Psoas muscle (tissue), 8 donors: ENCODE data around the gene MMP12. TPM values are rescaled to one million over a fixed set of nuclear protein-coding genes. Genes with fewer than 3 reads are reported as not detected.

Experiments
- ATAC-seq, 4 donors: fragments of 200-7000 bp; cut with Tn5 transposase; one replicate each; pipeline ENCODE4 v1.9.1; 2020; ENCODE audit warnings: moderate library complexity in 3 of 4, mild to moderate bottlenecking in 2 of 4
- DNase-seq, 2 donors: peaks; one replicate each; pipeline ENCODE4 v3.0.0-alpha.2; 2020
- H3K27ac ChIP-seq: fragments of 200-600 bp; one replicate; pipeline ENCODE4 v1.8.0; 2022
- H3K27me3 ChIP-seq, 3 donors: fragments of 200-600 bp in 1 of 3; one replicate each; pipeline versions ENCODE4 v1.6.1 to v1.8.0; 2013 to 2022; ENCODE audit warnings: low read length in 2 of 3, mild to moderate bottlenecking in 2 of 3, moderate library complexity in 1 of 3; ENCODE audit not compliant: insufficient read depth in 3 of 3
- H3K36me3 ChIP-seq, 2 donors: fragments of 200-600 bp in 1 of 2; one replicate each; pipeline versions ENCODE4 v1.6.1 to v1.8.0; 2013 to 2022; ENCODE audit warnings: low read depth in 1 of 2, mild to moderate bottlenecking in 1 of 2, moderate library complexity in 1 of 2; ENCODE audit not compliant: insufficient read depth in 1 of 2
- H3K4me1 ChIP-seq: fragments of 200-600 bp; one replicate; pipeline ENCODE4 v1.8.0; 2022
- H3K4me3 ChIP-seq: fragments of 200-600 bp; one replicate; pipeline ENCODE4 v1.8.0; 2022; ENCODE audit warnings: mild to moderate bottlenecking
- H3K9me3 ChIP-seq: fragments of 200-600 bp; one replicate; pipeline ENCODE4 v1.8.0; 2022
- CTCF ChIP-seq: fragments of 200-600 bp; IDR thresholded peaks from one replicate; pipeline ENCODE4 v1.8.0; 2022; ENCODE audit warnings: antibody characterized with exemption
- WGBS, 3 donors: extraction: QIAGEN DNeasy Blood & Tissue Kit; methylation state at CpG; one replicate each; pipeline versions ENCODE4 v1.1.6 to v1.1.7; 2013; 5-methylcytosine and 5-hydroxymethylcytosine counted together
- intact Hi-C, 2 donors: fragments of 100-400 bp; cut with DNase I; formaldehyde crosslinking; loops; one replicate each; pipeline versions ENCODE4 v1.11.0 to v1.14.2; 2022
- polyA plus RNA-seq, 3 donors: library from polyadenylated mRNA; stranded (reverse); fragments of 200-250 nt; gene quantifications; one replicate each; pipeline ENCODE4 v1.2.3, GENCODE V29; 2013
- total RNA-seq, 4 donors: library from RNA; stranded (reverse); fragmentation: NEBNext Ultra II Directional in 2 of 4; extraction: Animal tissue kit (Norgen Biotek cat#: 25700) in 2 of 4; gene quantifications; one replicate each; pipeline versions ENCODE4 v1.2.1 to v1.2.4, GENCODE V29; 2021 to 2023
- donor health status: healthy with polysubstance abuse.
- donor health status: DM: no; HTN: no; CAD: no; lungs with moderate emphysema.
- donor health status: Bipolar disorder and iron deficiency.
- donor health status: healthy.
- donor health status: DM: yes; HTN: yes; CAD: no.
- donor health status: DM: no; HTN: no; CAD: no.
- donor health status: DM: no; HTN: no; CAD: no.
- donor health status: DM: yes; HTN: yes; CAD: no.

The MMP12 gene
- total and polyA plus RNA-seq, 7 donors: not detected

DNA sequence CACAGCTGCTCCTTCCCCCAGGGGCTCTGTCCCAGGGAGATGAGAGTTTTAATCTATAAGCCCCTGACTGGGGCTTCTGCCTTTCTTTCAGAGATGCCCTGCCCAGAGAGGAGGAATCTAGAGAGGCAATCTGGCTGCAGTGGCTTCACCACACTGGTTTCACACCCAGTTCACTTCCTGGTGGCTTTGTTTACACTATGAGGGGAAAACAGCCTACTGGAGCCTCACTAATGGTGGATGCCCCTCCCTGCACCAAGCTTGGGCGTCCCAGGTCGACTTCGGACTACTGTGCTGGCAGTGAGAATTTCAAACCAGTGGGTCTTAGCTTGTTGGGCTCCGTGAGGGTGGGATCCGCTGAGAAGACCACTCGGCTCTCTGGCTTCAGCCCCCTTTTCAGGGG lies 55.3 kb downstream of the MMP12 start:
- TF ChIP-seq CTCF: no peak
- Histone ChIP-seq H3K4me3 (no peak overlapping the region), H3K36me3 (no peaks in the 10 kb centered on the region), H3K27ac (no peak overlapping the region), H3K4me1 (no peaks in the 10 kb centered on the region), H3K27me3 (no peaks in the 10 kb centered on the region), H3K9me3 (no peaks in the 10 kb centered on the region)
- DNase-seq (no peak), ATAC-seq (no peak)
- intact Hi-C loops: no loop called here
- 61 to 90% (median 71%) methylated on average over 6 of the region's 6 CpGs for WGBS, 3 donors

GRCh38 chr11:102813484-102813883 lies 61.3 kb downstream of the MMP12 start:
- intact Hi-C loops: no loop called here
- DNase-seq: no peak
- Histone ChIP-seq H3K4me1 (no peaks in the 10 kb centered on the region), H3K27me3 (no peaks in the 10 kb centered on the region), H3K27ac (no peak overlapping the region), H3K36me3 (no peaks in the 10 kb centered on the region), H3K4me3 (no peak overlapping the region), H3K9me3 (no peaks in the 10 kb centered on the region)
- no peak for ATAC-seq
- no peak for TF ChIP-seq CTCF
- 73 to 89% (median 83%) methylated on average over 1 of the region's 1 CpG for WGBS, 3 donors

Other genes starting within 250 kb of the MMP12 start
- gene MMP20, start 249.7 kb downstream of the MMP12 start, total RNA-seq: not detected
- gene MMP20, start 249.7 kb downstream of the MMP12 start, polyA plus RNA-seq: not detected
- gene MMP27, start 169.2 kb downstream of the MMP12 start, total RNA-seq: not detected
- gene MMP27, start 169.2 kb downstream of the MMP12 start, polyA plus RNA-seq: under 1 TPM in 2 of 3 donors, not detected in 1; 0.06 to 0.08 TPM
- under 1 TPM in 2 of 4 donors, not detected in 2; 0.12 to 0.59 TPM for gene MMP8, start 150.0 kb downstream of the MMP12 start, total RNA-seq
- under 1 TPM; 0.03 to 0.04 (median 0.04) TPM for gene MMP8, start 150.0 kb downstream of the MMP12 start, polyA plus RNA-seq
- not detected for gene MMP10, start 94.4 kb downstream of the MMP12 start, total RNA-seq
- under 1 TPM in 2 of 3 donors, not detected in 1; 0.14 to 0.17 TPM for gene MMP10, start 94.4 kb downstream of the MMP12 start, polyA plus RNA-seq
- gene MMP1, start 76.8 kb downstream of the MMP12 start, total RNA-seq: under 1 TPM in 3 of 4 donors, not detected in 1; 0.17 to 0.77 (median 0.54) TPM
- gene MMP1, start 76.8 kb downstream of the MMP12 start, polyA plus RNA-seq: 1 to 10 TPM in 1 of 3 donors, under 1 TPM in 2; 0.03 to 4.7 (median 0.25) TPM
- 1 to 10 TPM in 2 of 4 donors, under 1 TPM in 2; 0.17 to 5.7 (median 0.94) TPM for gene MMP3, start 31.4 kb downstream of the MMP12 start, total RNA-seq
- gene MMP3, start 31.4 kb downstream of the MMP12 start, polyA plus RNA-seq: 1 to 10 TPM in 2 of 3 donors, under 1 TPM in 1; 0.68 to 7.3 (median 2.0) TPM
- gene MMP13, start 80.8 kb upstream of the MMP12 start, total RNA-seq: not detected
- not detected for gene MMP13, start 80.8 kb upstream of the MMP12 start, polyA plus RNA-seq
- 10 to 100 TPM; 19.5 to 27.0 (median 25.9) TPM for gene DCUN1D5, start 217.2 kb upstream of the MMP12 start, total RNA-seq
- 10 to 100 TPM; 22.2 to 58.7 (median 58.1) TPM for gene DCUN1D5, start 217.2 kb upstream of the MMP12 start, polyA plus RNA-seq
- gene DYNC2H1, start 234.4 kb upstream of the MMP12 start, total RNA-seq: 1 to 10 TPM in 3 of 4 donors, under 1 TPM in 1; 0.79 to 2.3 (median 1.6) TPM
- gene DYNC2H1, start 234.4 kb upstream of the MMP12 start, polyA plus RNA-seq: 1 to 10 TPM; 1.1 to 1.9 (median 1.2) TPM